Left lobe of liver (tissue), 2 donors: Measurements from ENCODE around the gene YWHAB. TPM values are rescaled to one million over a fixed set of nuclear protein-coding genes. Genes with fewer than 3 reads are reported as not detected.

Experiments used
- ATAC-seq: fragments of 200-7000 bp; cut with Tn5 transposase; one replicate; pipeline ENCODE4 v1.9.1; 2020; ENCODE audit warnings: mild to moderate bottlenecking, moderate library complexity
- DNase-seq: peaks from one replicate; pipeline ENCODE4 v3.0.0-alpha.2; 2020; ENCODE audit warnings: low spot score
- total RNA-seq: library from RNA; stranded (reverse); gene quantifications from one replicate; pipeline ENCODE4 v1.2.1, GENCODE V29; 2021
- donor health status: DM: no; HTN: no; CAD: no; lungs with moderate emphysema.
- donor health status: DM: no; HTN: yes; CAD: no.

Gene YWHAB
- total RNA-seq, 1 donor from 2014 or later, result 52.5 TPM

DNA sequence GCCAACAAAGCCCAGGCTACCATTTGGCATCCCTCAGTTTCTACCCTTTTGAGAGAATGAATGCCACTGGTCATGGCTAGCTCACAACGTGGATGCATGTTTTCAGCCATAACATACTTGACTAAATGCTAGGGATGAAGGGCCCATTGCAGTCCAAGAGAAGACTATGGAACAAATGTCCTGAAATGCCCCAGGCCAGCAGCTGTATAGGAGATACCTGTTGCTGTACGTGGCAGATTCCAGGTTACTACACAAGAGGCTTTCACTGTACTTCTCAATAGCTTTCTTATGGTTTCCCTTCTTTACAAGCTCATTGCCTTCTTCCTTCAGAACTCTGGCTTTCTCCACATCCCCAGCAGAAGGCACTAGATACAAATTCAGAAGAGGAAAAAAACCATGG is 63.0 kb downstream of the YWHAB start:
- no peak for ATAC-seq
- no peak for DNase-seq

GRCh38 chr20:44950368-44950767 is 64.9 kb downstream of the YWHAB start:
- no peak for DNase-seq

GRCh38 chr20:44952731-44953130 is 67.2 kb downstream of the YWHAB start:
- DNase-seq, result no peak
- no peak for ATAC-seq

More at GRCh38 chr20:44950368-44950767, 64.9 kb downstream of the YWHAB start:
- ATAC-seq, result no peak

DNA sequence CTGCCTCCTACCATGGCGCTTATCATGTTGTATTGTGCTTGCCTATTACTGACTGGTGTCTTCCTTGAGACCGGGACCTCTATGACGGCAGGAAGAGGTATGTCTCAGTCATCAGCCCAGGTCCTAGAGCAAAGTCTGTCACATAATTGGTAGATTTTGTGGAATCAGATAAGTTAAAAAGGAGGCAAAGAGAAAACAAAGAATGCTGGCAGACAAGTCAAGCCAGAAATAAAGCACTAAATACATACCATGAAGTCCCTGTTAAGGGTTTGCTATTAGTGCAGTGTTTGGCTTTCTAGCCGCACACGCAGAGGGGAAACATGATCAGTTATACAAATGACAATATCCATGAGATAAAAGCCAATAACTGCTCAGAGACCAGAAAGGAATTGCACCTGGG is 68.7 kb downstream of the YWHAB start:
- DNase-seq (no peak), ATAC-seq (no peak)

DNA sequence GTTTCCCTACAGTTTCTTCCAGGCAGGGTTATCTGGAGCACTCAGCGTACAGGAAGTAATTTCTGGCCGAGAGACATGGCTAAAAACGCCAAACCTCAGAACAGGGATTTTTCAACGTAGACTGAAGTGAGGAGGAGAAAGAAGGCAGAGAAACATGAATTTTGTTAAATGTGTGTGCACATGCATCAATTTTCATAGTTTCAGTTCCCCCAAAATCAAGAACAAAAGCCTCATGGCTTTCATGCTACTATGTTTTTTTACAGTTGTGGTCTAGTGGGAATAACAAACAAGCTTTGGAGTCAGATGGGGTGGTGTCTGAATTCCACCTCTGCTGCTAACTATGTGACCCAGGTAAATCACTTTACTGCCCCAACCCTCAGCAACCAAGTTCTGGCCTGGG is 69.8 kb downstream of the YWHAB start:
- DNase-seq, result no peak
- ATAC-seq, result no peak

DNA sequence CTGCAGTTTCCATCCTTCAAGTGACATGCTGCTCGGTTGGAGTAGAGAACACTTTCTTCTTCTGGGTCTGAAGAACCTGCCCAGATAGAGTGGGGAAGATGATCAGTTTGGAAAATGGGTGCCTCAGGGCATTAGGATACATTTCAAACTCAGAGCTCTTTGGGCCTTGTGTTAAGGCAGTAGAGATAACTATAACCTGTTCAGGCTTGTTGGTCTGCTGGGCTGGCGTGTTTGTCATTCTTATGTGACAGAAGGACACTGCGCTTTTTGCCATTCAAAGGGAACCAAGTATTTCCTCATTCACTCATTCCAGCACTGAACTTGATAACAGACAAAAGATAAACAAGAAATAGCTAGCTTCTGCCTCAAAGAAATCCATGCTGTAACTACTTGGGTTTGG is 70.9 kb downstream of the YWHAB start:
- no peak for ATAC-seq
- no peak for DNase-seq

Other genes with a start within 250 kb of the YWHAB start
- gene ADA, start 234.0 kb upstream of the YWHAB start, total RNA-seq, result 3.7 TPM
- gene CCN5, start 170.3 kb upstream of the YWHAB start, total RNA-seq, result 1.1 TPM
- 0.20 TPM for gene KCNK15, start 139.8 kb upstream of the YWHAB start, total RNA-seq
- not detected for gene RIMS4, start 75.2 kb upstream of the YWHAB start, total RNA-seq
- gene PABPC1L, start 24.4 kb downstream of the YWHAB start, total RNA-seq, result 37.3 TPM
- 6.9 TPM for gene TOMM34, start 74.7 kb downstream of the YWHAB start, total RNA-seq
- gene STK4, start 80.8 kb downstream of the YWHAB start, total RNA-seq, result 10.0 TPM
- gene KCNS1, start 215.4 kb downstream of the YWHAB start, total RNA-seq, result not detected
- gene WFDC5, start 229.5 kb downstream of the YWHAB start, total RNA-seq, result not detected
- not detected for gene WFDC12, start 238.8 kb downstream of the YWHAB start, total RNA-seq